ENCODE results near the gene SIL1.

GRCh38 chr5:138932171-138932810 lies 265.9 kb downstream of the SIL1 start:
- TF ChIP-seq CTCF (optimal IDR thresholded peaks at IDR 0.05 in 1 of 3, IDR thresholded peaks at IDR 0.05 in 1 of 3, conservative IDR thresholded peaks at IDR 0.05 in 1 of 3; ENCODE audit: extremely low read depth in 1 of 3, insufficient read depth in 2 of 3, low read length in 3 of 3): peak; percentile 7 to 56 (median 13)
- TF ChIP-seq EZH2 (IDR thresholded peaks at IDR 0.05; ENCODE audit: low read length): no peak
